Lung (tissue), 12 donors: ENCODE measurements around the gene ADCY2. TPM values are rescaled to one million over a fixed set of nuclear protein-coding genes. Genes with fewer than 3 reads are reported as not detected.

Experiments
- ATAC-seq: fragments of 200-7000 bp; cut with Tn5 transposase; one replicate; pipeline ENCODE4 v1.9.1; 2020; ENCODE audit warnings: moderate number of reproducible peaks; ENCODE audit not compliant: insufficient read depth, low FRiP score
- DNase-seq, 3 donors: peaks; one replicate each; pipeline ENCODE4 v3.0.0-alpha.2; 2013 to 2017
- H3K27ac ChIP-seq, 2 donors: one replicate each; pipeline ENCODE4 v1.5.1; 2013; ENCODE audit warnings: mild to moderate bottlenecking in 2 of 2, moderate library complexity in 2 of 2, control low read depth in 1 of 2, inconsistent platforms in 1 of 2, low read depth in 1 of 2, low read length in 1 of 2
- H3K27me3 ChIP-seq, 3 donors: one replicate each; pipeline ENCODE4 v1.5.1; 2013; ENCODE audit warnings: low read length in 2 of 3; ENCODE audit not compliant: control insufficient read depth in 3 of 3, insufficient read depth in 3 of 3
- H3K36me3 ChIP-seq, 4 donors: one replicate each; pipeline ENCODE4 v1.5.1; 2013; ENCODE audit warnings: low read length in 4 of 4, mild to moderate bottlenecking in 1 of 4, moderate library complexity in 1 of 4; ENCODE audit not compliant: control insufficient read depth in 4 of 4, insufficient read depth in 4 of 4
- H3K4me1 ChIP-seq, 5 donors: one replicate each; pipeline ENCODE4 v1.5.1; 2013; ENCODE audit warnings: low read length in 5 of 5, mild to moderate bottlenecking in 2 of 5, moderate library complexity in 1 of 5; ENCODE audit not compliant: control insufficient read depth in 5 of 5, insufficient read depth in 5 of 5
- H3K4me3 ChIP-seq: one replicate; pipeline ENCODE4 v1.5.1; 2013; ENCODE audit warnings: mild to moderate bottlenecking, control low read depth, moderate library complexity
- H3K9ac ChIP-seq, 2 donors: one replicate each; pipeline ENCODE4 v1.5.1; 2013; ENCODE audit warnings: low read length in 2 of 2, control low read depth in 1 of 2; ENCODE audit not compliant: insufficient read depth in 1 of 2
- H3K9me3 ChIP-seq, 4 donors: one replicate each; pipeline ENCODE4 v1.5.1; 2013; ENCODE audit warnings: low read length in 3 of 4, mild to moderate bottlenecking in 1 of 4, moderate library complexity in 1 of 4; ENCODE audit not compliant: control insufficient read depth in 4 of 4, insufficient read depth in 3 of 4
- CTCF ChIP-seq: IDR thresholded peaks from 2 replicates; pipeline ENCODE4 v1.5.1; 2012; ENCODE audit warnings: mild to moderate bottlenecking; ENCODE audit errors: control extremely low read depth, extremely low read depth
- WGBS, 2 donors: extraction: QIAGEN DNeasy Blood & Tissue Kit; methylation state at CpG; one replicate each; pipeline ENCODE4 v1.1.7; 2013; 5-methylcytosine and 5-hydroxymethylcytosine counted together
- polyA plus RNA-seq, 2 donors: library from polyadenylated mRNA; stranded (reverse); fragments of 200-250 nt; gene quantifications; one replicate each; pipeline ENCODE4 v1.2.1, GENCODE V29; 2013
- total RNA-seq, 2 donors: library from RNA; depleted of rRNA in 1 of 2; stranded (reverse); fragments of >200 nt in 1 of 2; gene quantifications; one replicate each; pipeline ENCODE4 v1.2.1, GENCODE V29; 2014 to 2021
- donor health status: control.
- donor health status: control.
- donor health status: Bipolar disorder and iron deficiency.
- donor health status: healthy.
- donor health status: DM: yes; HTN: yes; CAD: no.

ADCY2 gene
- total and polyA plus RNA-seq, 4 donors: 0.10 to 3.5 (median 0.84) TPM

GRCh38 chr5:7585807-7586206 is 189.9 kb downstream of the ADCY2 start:
- no peaks in the 10 kb centered on the region for H3K27me3 ChIP-seq
- ATAC-seq (no peak), DNase-seq (no peak)
- no peaks in the 10 kb centered on the region for H3K4me1 ChIP-seq
- H3K9ac ChIP-seq: no peak overlapping the region
- H3K9me3 ChIP-seq: no peaks in the 10 kb centered on the region
- no peak for TF ChIP-seq CTCF
- no peak overlapping the region for H3K4me3 ChIP-seq
- no peaks in the 10 kb centered on the region for H3K36me3 ChIP-seq
- 95 to 98% methylated on average over 3 of the region's 3 CpGs for WGBS, 2 donors
- no peak overlapping the region for H3K27ac ChIP-seq

- TF ChIP-seq CTCF: no peak
- no peak overlapping the region for H3K9ac ChIP-seq
- DNase-seq (no peak), ATAC-seq (no peak)
- WGBS, 2 donors: 90 to 91% methylated on average over 12 of the region's 12 CpGs
- no peaks in the 10 kb centered on the region for H3K4me1 ChIP-seq
- no peaks in the 10 kb centered on the region for H3K27me3 ChIP-seq
- no peaks in the 10 kb centered on the region for H3K36me3 ChIP-seq
- H3K4me3 ChIP-seq: no peak overlapping the region
- no peak overlapping the region for H3K27ac ChIP-seq
- no peaks in the 10 kb centered on the region for H3K9me3 ChIP-seq
Measured at GRCh38 chr5:7586480-7586879, 190.5 kb downstream of the ADCY2 start.

GRCh38 chr5:7589800-7590199 is 193.9 kb downstream of the ADCY2 start:
- DNase-seq: no peak
- Histone ChIP-seq H3K9me3 (no peaks in the 10 kb centered on the region), H3K4me1 (no peaks in the 10 kb centered on the region), H3K4me3 (no peak overlapping the region), H3K36me3 (no peaks in the 10 kb centered on the region), H3K27ac (no peak overlapping the region), H3K9ac (no peak overlapping the region), H3K27me3 (no peaks in the 10 kb centered on the region)
- no peak for TF ChIP-seq CTCF
- no peak for ATAC-seq
- WGBS, 2 donors: 83 to 84% methylated on average over 5 of the region's 5 CpGs

DNA sequence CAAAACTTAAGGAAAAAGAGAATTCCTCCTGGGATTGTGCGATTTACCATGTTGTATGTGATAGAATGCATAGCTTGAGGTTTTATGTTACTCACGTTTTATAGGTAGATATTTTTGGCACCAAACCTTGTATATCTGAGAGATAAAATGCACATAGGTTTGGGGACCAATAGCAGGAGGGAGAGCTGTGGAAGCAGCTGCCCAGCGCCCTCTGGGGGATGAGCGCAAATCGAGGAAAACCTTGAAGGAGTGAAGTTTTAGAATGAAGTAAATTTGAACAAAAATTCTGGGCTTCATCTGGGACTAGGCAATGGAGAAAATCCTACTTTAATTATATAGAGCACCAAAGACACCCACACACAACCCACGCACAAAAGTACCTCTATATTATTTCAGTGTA is 197.0 kb downstream of the ADCY2 start:
- Histone ChIP-seq H3K9ac (no peak overlapping the region), H3K36me3 (no peaks in the 10 kb centered on the region), H3K27me3 (no peaks in the 10 kb centered on the region), H3K4me1 (no peaks in the 10 kb centered on the region), H3K9me3 (no peaks in the 10 kb centered on the region), H3K4me3 (no peak overlapping the region), H3K27ac (no peak overlapping the region)
- DNase-seq: peak in 1 of 3 donors; percentile 28
- 43 to 50% methylated on average over 6 of the region's 6 CpGs for WGBS, 2 donors
- no peak for ATAC-seq
- TF ChIP-seq CTCF: no peak
